HL-60 (cell line): Measurements from ENCODE around the gene ADAMTS2.

Source experiments
- GABPA ChIP-seq: IDR thresholded peaks from 2 replicates; pipeline ENCODE4 v1.6.1; 2012; ENCODE audit warnings: low read depth
- TF ChIP-seq, protein P1 (sequence below): IDR thresholded peaks from one replicate; pipeline ENCODE4 v1.5.1; 2011; ENCODE audit warnings: low read length, control low read depth, inconsistent platforms; ENCODE audit not compliant: insufficient read depth

DNA sequence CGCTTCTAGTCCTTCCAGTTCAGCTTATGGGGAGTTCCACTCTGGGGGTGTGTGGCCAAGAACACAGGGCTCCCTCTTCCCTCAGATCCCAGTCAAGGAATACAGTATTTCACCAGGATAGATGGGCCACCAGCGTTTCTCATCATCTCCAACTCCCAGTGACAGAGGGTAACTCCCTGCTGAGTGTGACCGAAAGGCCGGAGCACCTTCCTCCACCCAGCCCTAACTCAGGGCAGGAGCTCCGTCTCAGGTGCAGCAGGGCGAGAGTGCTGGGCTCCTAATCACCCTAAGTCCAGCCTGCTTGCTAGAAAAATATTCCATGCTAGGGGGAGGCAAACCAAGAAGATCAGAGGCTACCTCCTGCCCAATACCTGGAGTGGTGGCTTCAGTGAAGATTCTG lies 102.6 kb downstream of the ADAMTS2 start:
- TF ChIP-seq, protein P1, sequence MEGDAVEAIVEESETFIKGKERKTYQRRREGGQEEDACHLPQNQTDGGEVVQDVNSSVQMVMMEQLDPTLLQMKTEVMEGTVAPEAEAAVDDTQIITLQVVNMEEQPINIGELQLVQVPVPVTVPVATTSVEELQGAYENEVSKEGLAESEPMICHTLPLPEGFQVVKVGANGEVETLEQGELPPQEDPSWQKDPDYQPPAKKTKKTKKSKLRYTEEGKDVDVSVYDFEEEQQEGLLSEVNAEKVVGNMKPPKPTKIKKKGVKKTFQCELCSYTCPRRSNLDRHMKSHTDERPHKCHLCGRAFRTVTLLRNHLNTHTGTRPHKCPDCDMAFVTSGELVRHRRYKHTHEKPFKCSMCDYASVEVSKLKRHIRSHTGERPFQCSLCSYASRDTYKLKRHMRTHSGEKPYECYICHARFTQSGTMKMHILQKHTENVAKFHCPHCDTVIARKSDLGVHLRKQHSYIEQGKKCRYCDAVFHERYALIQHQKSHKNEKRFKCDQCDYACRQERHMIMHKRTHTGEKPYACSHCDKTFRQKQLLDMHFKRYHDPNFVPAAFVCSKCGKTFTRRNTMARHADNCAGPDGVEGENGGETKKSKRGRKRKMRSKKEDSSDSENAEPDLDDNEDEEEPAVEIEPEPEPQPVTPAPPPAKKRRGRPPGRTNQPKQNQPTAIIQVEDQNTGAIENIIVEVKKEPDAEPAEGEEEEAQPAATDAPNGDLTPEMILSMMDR, result no peak
- no peak for TF ChIP-seq GABPA
